Mucosa of stomach (tissue), 1 donor: ENCODE results near the gene PAX5.

Source experiments
- H3K27me3 ChIP-seq: one replicate; pipeline ENCODE4 v1.7.0; 2013; ENCODE audit warnings: mild to moderate bottlenecking, low read length; ENCODE audit not compliant: control insufficient read depth, insufficient read depth
- H3K36me3 ChIP-seq: one replicate; pipeline ENCODE4 v1.7.0; 2013; ENCODE audit warnings: low read length; ENCODE audit not compliant: control insufficient read depth, insufficient read depth
- H3K4me1 ChIP-seq: one replicate; pipeline ENCODE4 v1.7.0; 2013; ENCODE audit warnings: mild to moderate bottlenecking, low read length; ENCODE audit not compliant: control insufficient read depth, insufficient read depth
- H3K4me3 ChIP-seq: one replicate; pipeline ENCODE4 v1.7.0; 2013; ENCODE audit warnings: low read length
- H3K9ac ChIP-seq: one replicate; pipeline ENCODE4 v1.7.0; 2013; ENCODE audit warnings: mild to moderate bottlenecking, low read length, moderate library complexity
- H3K9me3 ChIP-seq: one replicate; pipeline ENCODE4 v1.7.0; 2013; ENCODE audit warnings: mild to moderate bottlenecking, low read length, moderate library complexity; ENCODE audit not compliant: control insufficient read depth
- donor health status: Pancreatic carcinoma.

PAX5 gene

GRCh38 chr9:36855448-36856315, 178.4 kb downstream of the PAX5 start:
- H3K36me3 ChIP-seq = no peaks in the 10 kb centered on the region
- no peak overlapping the region for H3K4me3 ChIP-seq
- H3K27me3 ChIP-seq = peaks cover 7% of the 10 kb centered on the region
- H3K9me3 ChIP-seq = no peaks in the 10 kb centered on the region
- H3K4me1 ChIP-seq = no peaks in the 10 kb centered on the region
- no peak overlapping the region for H3K9ac ChIP-seq

- Histone ChIP-seq H3K36me3 (no peaks in the 10 kb centered on the region), H3K4me1 (no peaks in the 10 kb centered on the region), H3K27me3 (peaks cover 5% of the 10 kb centered on the region), H3K9ac (no peak overlapping the region), H3K9me3 (no peaks in the 10 kb centered on the region), H3K4me3 (no peak overlapping the region)
These were observed 179.3 kb downstream of the PAX5 start for GRCh38 chr9:36854751-36855150.

GRCh38 chr9:36854034-36854433, 180.0 kb downstream of the PAX5 start:
- H3K36me3 ChIP-seq = no peaks in the 10 kb centered on the region
- no peaks in the 10 kb centered on the region for H3K9me3 ChIP-seq
- no peak overlapping the region for H3K9ac ChIP-seq
- H3K4me1 ChIP-seq = no peaks in the 10 kb centered on the region
- H3K27me3 ChIP-seq = peaks cover 5% of the 10 kb centered on the region
- H3K4me3 ChIP-seq = no peak overlapping the region

- H3K27me3 ChIP-seq = peaks cover 5% of the 10 kb centered on the region
- H3K9me3 ChIP-seq = no peaks in the 10 kb centered on the region
- no peak overlapping the region for H3K4me3 ChIP-seq
- no peaks in the 10 kb centered on the region for H3K4me1 ChIP-seq
- H3K9ac ChIP-seq = no peak overlapping the region
- no peaks in the 10 kb centered on the region for H3K36me3 ChIP-seq
These were observed 180.8 kb downstream of the PAX5 start for GRCh38 chr9:36853233-36853632.

- Histone ChIP-seq H3K4me3 (no peak overlapping the region), H3K27me3 (peaks cover 12% of the 10 kb centered on the region), H3K9me3 (no peaks in the 10 kb centered on the region), H3K4me1 (no peaks in the 10 kb centered on the region), H3K36me3 (no peaks in the 10 kb centered on the region), H3K9ac (no peak overlapping the region)
These were observed 184.1 kb downstream of the PAX5 start for GRCh38 chr9:36849943-36850342.

GRCh38 chr9:36848946-36849345, 185.1 kb downstream of the PAX5 start:
- H3K36me3 ChIP-seq = no peaks in the 10 kb centered on the region
- peaks cover 8% of the 10 kb centered on the region for H3K27me3 ChIP-seq
- H3K9ac ChIP-seq = no peak overlapping the region
- no peaks in the 10 kb centered on the region for H3K4me1 ChIP-seq
- H3K4me3 ChIP-seq = no peak overlapping the region
- H3K9me3 ChIP-seq = no peaks in the 10 kb centered on the region

GRCh38 chr9:36847781-36848673, 186.0 kb downstream of the PAX5 start:
- Histone ChIP-seq H3K4me3 (no peak overlapping the region), H3K36me3 (no peaks in the 10 kb centered on the region), H3K9me3 (no peaks in the 10 kb centered on the region), H3K27me3 (peaks cover 8% of the 10 kb centered on the region), H3K4me1 (no peaks in the 10 kb centered on the region), H3K9ac (no peak overlapping the region)

GRCh38 chr9:36846621-36847020, 187.4 kb downstream of the PAX5 start:
- Histone ChIP-seq H3K4me1 (no peaks in the 10 kb centered on the region), H3K9ac (no peak overlapping the region), H3K36me3 (no peaks in the 10 kb centered on the region), H3K9me3 (no peaks in the 10 kb centered on the region), H3K4me3 (no peak overlapping the region), H3K27me3 (peaks cover 15% of the 10 kb centered on the region)

GRCh38 chr9:36845844-36846243, 188.2 kb downstream of the PAX5 start:
- Histone ChIP-seq H3K4me1 (no peaks in the 10 kb centered on the region), H3K36me3 (no peaks in the 10 kb centered on the region), H3K9me3 (no peaks in the 10 kb centered on the region), H3K4me3 (no peak overlapping the region), H3K27me3 (peaks cover 15% of the 10 kb centered on the region), H3K9ac (no peak overlapping the region)

- H3K9ac ChIP-seq = no peak overlapping the region
- no peak overlapping the region for H3K4me3 ChIP-seq
- H3K4me1 ChIP-seq = no peaks in the 10 kb centered on the region
- H3K9me3 ChIP-seq = no peaks in the 10 kb centered on the region
- peaks cover 15% of the 10 kb centered on the region for H3K27me3 ChIP-seq
- H3K36me3 ChIP-seq = no peaks in the 10 kb centered on the region
These were observed 189.1 kb downstream of the PAX5 start for GRCh38 chr9:36844961-36845360.

- H3K4me1 ChIP-seq = no peaks in the 10 kb centered on the region
- H3K4me3 ChIP-seq = no peak overlapping the region
- no peaks in the 10 kb centered on the region for H3K9me3 ChIP-seq
- no peaks in the 10 kb centered on the region for H3K36me3 ChIP-seq
- no peak overlapping the region for H3K9ac ChIP-seq
- H3K27me3 ChIP-seq = peaks cover 15% of the 10 kb centered on the region
These were observed 190.1 kb downstream of the PAX5 start for GRCh38 chr9:36843964-36844363.
